GM20431 (cell line): ENCODE measurements around the gene KLF7.

Experiments
- in situ Hi-C: fragments of 300-500 bp; cut with MseI, MboI; formaldehyde crosslinking; loops from one replicate; pipeline ENCODE4 v1.15.0; 2020; ENCODE audit warnings: low sequenced_read_pairs; ENCODE audit not compliant: unreplicated experiment

KLF7 gene

GRCh38 chr2:207167099-207167923, 1.6 kb upstream of the KLF7 start:
- in situ Hi-C loops, result no loop called here

DNA sequence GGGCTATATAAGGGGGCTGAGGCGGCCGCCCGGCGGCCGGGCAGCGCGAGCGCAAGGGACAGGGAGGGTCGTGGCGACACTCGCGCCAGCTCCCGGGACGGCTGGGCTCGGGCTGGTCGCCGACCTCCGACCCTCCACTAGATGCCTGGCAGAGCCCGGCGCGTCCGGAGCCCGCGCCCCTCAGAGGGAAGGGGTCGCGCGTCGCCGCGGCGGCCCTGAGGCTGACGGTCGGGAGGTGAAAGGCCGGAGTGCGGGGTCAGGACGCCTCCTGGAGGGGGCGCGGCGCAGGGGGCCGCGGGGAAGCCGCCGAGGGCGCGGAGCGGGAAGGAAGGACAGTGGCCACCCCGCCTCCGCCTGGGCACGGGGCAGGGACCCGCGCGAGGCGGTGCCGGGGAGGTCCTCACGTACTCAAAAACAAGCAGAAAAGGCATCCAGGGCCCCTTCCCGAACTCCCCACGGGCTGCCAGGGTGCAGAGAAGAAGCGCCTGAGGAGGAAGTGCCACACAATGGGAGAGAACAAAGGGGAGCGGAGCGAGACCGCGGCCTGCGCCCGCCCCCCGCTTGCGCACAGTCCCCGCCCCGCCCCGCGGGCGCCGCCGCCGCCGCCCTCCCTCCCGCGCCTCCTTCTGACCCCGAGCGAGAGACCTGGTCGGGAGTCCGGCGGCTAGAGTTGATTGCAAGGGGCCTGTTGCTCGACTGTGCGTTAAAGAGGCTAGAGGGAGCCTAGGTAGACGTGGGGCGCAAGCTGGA, 776 bp upstream of the KLF7 start:
- in situ Hi-C loops, result no loop called here

GRCh38 chr2:207166039-207166348, 246 bp upstream of the KLF7 start:
- in situ Hi-C loops, result no loop called here

DNA sequence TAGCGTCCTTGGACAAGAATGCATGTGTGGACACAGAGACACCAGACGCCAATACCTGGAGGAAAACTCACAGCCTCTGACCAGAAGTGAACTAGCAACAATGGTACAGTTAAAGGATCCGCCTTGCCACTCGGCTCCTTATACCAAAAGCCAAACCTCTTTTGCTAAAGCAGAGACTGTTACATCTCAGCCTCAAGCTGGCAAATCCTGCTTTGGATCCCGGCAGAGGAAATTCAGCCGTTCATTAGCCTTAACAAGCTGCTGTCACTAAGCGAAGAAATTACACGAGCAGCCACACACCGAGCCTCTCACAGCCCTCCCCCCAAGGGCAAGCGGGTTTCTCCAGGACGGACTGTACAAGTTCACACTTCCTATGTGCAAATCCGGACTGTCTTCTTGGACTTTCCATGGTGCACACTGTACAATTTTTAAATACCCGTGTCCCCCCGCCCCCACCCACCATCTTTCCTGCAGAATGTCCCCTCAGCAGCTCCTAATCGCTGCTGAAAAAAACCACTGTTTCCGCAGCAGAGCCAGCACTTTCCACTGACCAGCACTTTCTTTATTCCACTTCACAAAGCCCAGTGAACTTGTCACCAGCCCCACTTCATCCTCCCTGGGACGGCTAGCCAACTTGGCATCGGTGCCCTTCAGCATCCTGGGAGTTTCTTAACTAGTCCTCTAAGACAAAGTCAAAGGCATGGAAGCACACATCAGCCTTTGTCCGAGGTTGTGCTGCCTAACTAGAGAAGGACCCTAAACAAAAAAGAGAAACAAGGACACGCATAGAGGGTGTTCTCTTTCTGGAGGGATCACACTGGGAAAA, 1.5 kb downstream of the KLF7 start:
- in situ Hi-C loops, result no loop called here

GRCh38 chr2:207163756-207164005, 2.1 kb downstream of the KLF7 start:
- in situ Hi-C loops, result no loop called here

DNA sequence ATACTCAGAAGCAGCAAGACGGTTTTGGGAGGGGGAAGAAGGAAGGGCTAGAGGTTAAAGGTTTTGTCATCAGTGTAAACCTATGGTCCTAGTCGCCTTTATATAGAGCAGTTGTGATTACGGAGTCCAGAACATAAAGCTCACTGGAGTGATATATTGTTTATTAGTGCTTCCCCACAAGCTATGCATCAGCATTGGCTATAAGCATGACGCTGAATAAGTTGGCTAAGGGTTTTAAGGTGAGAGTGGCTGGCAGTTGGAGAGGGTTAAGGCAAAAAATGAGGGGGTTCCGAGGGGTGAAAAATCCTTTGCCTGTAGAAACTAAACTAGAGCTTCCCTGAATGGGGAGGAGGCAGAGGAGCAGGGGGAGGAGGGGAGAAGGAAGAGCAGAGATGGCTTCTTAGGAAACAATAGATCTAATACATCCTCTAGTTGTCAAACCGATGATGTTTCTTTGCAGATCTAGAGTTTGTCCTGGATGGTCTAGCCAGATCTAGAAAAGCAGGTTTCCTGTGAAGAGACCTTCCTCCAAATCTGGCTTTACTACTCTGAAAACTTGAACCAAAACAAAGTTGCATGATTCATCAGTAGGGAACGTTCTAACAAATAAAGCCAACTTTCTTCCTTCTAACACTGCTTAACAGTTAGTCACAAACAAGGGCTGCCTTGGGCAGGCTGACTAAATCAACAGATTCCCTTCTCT, 2.5 kb downstream of the KLF7 start:
- in situ Hi-C loops, result no loop called here

GRCh38 chr2:207162316-207162715, 3.4 kb downstream of the KLF7 start:
- in situ Hi-C loops, result no loop called here

DNA sequence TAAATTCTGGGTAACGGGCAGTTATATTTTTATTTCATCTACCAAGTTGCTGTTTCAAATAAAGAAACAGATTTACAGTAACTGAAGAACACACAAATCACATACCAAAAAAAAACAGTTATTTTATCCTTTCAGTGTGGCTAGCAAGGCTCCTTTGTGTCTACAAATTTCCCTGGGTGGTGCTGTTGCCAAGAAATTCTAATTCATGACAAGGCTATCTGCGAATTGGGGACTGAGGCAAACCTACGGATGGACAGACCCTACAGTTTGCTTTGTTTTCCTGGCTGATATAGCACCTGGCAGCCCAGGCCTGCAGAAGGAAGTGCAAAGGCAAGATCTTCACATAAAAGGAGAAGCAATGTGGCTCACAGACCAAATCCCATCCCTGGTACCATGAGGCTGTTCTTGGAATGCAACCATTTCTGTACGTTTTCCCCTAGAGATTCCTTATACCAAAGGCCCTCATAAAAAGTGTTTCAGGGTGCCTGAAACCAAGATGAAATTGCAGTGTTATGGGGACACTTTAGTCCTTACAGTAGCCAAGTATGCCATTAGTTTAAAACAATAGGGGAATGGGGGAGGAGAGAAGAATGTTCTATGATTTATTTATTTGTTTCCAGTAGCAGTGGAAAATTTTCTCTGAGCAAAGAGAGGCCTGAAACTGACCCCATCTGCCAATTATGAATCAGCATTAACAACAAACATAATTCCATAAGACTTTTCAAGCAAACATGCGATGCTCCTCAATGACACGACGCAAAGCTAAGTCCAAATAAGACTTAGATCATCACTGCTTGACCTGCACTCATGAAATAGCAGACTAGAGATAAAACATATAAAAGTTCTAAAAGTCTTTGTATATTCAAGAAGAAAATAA, 4.3 kb downstream of the KLF7 start:
- in situ Hi-C loops, result no loop called here

DNA sequence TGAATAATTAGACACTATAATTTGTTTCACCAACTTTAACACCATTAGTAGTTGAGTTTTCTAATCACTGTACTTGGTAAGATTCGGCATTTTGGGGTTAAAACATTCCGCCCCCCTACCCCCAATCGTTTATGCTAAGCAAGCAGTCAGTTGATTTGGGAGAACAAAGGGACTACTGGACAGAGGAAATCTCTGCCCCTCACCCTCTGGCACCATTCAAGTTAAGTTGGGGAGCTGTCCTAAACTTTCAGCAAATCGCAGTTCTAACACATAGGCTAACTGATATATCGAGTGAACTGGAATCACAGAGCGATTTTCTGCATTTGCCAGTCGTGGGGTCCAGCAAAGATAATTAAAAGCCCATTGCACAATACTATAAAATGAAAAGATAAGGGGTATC, 5.6 kb downstream of the KLF7 start:
- in situ Hi-C loops, result no loop called here

DNA sequence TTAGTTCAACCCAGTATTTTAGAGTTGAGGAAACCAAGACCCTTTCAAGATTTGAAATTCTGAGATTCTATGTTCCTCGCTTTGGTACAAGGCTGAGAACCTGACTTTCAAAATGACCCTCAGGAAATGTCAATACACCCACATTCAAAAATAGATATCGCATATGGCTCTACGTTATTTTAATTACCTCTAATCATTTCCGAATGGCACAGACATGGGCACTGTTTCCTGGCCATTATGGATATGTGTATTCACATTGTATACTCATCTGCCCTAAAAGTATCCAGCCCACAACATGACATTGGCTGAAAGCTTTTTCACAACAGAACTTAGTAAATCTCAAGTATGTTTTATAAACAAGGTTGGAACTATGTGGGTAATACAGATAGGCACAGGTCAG, 6.7 kb downstream of the KLF7 start:
- in situ Hi-C loops, result no loop called here

DNA sequence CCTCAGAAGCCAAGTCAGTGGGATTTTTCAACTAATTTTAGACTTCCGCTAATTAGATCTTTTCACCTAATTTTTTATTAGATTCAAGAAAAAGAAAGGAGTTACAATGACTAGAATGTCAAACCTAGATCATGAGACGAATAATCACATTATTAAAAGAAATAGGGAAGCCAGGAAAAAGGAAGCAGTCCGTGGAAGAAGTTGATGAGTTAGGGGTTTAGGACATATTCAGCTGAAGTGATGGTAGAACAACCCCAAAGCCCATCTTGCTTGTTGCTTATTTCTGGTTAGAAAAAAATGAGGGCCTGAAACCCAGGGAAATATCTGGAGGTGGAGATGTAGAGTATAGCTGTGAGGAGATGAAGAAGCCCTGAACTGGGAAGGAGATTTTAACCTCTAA, 8.0 kb downstream of the KLF7 start:
- in situ Hi-C loops, result no loop called here

- in situ Hi-C loops, result no loop called here
Observed at GRCh38 chr2:207157162-207157481, 8.6 kb downstream of the KLF7 start.

DNA sequence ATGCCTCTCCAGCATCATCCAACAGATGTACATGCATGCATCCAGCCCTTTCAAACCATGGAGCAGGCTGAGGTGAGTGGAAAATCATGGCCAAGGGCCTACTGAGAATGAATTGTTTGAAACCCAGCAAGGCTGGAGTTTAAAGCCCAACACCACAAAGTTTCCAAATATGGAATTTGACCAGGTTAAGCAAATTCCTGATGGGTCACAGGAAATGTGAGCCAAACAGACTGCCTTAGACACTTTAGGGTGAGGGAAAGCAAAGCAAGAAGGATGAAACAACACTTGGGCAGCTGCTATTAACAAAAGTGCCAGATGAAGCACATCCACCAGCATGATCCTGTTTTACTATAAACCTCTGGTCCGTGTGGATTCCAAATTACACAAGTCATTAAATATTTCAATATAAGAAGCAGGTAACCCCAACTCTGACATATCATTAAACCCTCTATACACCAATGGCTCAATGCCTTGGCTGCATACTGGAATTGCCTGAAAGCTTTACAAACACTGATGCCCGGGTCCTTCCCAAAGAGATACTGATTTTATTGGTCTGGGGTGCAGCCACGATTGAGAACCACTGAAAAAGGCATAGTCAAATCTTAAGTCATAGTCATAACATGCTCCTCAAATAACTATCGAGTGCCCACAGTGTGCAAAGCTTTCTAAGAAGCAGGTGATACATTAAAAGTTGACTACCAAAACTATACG, 9.1 kb downstream of the KLF7 start:
- in situ Hi-C loops, result no loop called here

DNA sequence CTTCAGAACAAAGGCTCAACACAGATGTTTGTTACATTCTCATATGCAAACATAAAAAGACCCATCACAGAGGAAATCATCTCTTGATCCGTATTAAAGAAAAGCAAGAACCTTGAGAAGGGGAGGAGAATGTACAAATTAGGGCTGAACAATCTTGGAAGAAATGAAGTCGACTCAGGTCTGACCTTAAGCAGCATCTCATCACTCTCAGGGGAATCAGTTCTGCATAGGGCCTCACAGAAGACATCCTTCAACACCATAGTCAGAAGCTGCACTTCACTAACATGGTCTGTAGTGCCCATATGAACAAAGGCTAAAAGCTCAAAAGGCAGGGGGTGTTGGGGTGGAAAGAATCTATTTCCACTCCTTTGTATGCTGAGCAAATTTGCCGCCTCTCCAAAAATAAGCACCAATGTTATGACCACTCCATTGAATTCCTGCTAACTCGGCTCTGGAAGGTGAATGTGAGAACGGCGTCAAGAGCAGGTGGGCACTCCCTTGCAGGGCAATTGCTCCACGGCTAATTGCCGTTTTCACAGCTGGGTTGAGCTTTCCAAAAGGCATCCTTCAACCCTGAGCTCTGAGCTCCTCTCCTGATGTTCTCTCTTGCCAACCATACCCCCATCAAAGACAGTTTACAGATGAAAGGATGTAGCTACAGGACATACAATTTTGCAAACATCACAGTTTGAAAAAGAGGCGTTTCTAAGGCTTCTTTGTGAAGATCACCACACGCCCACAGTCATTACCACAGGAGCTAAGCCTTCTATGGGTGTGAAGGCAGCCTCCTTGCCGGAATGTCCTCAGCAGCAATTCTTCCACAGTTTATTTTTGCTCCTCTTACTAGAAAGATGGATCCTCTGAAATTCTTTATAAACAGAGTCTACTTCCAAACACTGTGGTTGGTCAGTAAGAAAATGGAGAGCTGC, 10.0 kb downstream of the KLF7 start:
- in situ Hi-C loops, result no loop called here

GRCh38 chr2:207154556-207155510, 10.9 kb downstream of the KLF7 start:
- in situ Hi-C loops, result no loop called here

- in situ Hi-C loops, result no loop called here
Observed at GRCh38 chr2:207153266-207153975, 12.3 kb downstream of the KLF7 start.
